Measurements from ENCODE around the gene ACADVL.
"Not testable (repeated sequence)": the region's sequence is repeated elsewhere in the genome, so short reads cannot be mapped to it uniquely, and the experiment has no call there.

The ACADVL gene

DNA sequence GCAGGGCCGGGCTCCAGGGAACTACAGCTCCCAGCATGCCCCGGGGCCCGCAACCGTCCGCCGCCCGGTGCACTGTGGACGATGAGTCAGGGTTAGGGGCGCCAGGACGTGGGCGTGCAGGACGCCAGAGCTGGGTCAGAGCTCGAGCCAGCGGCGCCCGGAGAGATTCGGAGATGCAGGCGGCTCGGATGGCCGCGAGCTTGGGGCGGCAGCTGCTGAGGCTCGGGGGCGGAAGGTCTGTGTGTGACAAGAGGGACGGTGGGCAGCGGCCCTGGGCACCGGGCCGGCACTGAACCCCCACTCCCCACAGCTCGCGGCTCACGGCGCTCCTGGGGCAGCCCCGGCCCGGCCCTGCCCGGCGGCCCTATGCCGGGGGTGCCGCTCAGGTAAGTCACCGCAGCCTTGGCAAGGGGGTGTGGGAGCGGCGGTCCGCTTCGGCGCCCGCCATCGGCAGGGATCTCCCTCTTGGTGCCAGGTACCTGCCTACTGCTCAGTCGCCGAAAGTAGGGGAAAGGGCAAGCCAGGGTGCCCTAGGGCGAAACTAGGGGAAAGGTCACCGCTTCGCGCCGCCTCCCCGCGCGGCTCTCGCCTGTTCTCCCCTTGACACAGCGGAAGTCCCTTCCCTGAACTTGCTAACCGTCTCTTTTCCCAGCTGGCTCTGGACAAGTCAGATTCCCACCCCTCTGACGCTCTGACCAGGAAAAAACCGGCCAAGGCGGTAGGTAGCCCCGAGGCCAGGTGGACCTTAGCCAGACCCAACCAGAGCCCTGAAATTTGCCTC is at the start of gene ACADVL, which contains the start of gene DLG4:
TSS of gene ACADVL (plus strand) at position 127 of the 781 bp plus-strand sequence. CDS start at position 174, 47 bp downstream.
TSS of gene DLG4 (minus strand) at position 25 of the 781 bp plus-strand sequence.
- DNase-seq = peak in 1 of 2 experiments; percentile 41

DNA sequence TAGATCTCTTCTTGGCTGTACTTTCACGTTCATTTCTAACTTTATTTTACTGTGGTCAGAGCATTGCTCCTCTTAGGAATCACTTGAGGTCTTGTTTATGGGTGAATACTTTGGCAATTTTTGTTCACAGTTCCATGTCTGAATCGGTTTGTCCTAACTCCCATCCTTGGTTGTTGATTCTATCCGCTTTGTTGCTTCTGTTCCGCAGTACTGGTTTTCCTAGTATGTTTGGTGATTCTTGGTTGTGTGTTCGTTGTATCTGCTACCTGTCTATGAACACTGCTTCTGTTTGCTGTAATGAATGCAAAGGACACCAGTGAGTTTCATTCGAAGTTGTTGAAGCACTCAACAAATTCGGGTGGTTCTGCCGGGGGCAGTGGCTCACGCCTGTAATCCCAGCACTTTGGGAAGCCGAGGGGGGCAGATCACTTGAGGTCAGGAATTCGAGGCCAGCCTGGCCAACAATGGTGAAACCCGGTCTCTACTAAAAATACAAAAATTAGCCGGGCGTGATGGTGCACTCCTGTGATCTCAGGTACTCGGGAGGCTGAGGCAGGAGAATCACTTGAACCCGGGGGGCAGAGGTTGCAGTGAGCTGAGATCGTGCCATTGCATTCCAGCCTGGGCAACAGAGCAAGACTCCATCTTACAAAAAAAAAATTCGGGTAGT is 47.1 kb upstream of the ACADVL start:
- not testable (repeated sequence) for DNase-seq

GRCh38 chr17:7173687-7174602 is 45.8 kb upstream of the ACADVL start:
- DNase-seq = peak; percentile 64 to 72

DNA sequence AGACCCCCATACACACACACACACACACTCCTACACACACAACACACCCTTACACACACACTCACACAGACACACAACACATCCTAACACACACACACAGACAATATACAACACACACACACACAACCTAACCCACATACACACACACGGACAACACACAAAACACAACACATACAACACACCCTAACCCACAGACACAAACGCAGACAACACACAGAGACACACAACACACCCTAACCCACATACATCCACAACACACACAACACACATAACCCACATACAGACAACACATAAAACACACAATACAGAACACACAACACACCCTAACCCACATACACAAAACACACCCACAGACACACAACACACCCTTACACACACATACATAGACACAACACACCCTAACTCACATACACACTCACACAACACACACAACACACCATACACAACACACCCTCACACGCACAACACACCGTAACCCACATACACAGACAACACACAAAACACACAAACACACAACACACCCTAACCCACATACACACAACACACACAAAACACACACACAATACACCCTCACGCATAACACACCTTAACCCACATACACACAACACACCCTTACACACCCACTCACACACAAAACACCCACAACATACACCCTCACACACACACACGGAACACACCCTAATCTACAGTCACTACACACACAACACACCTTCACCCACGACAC is 45.0 kb upstream of the ACADVL start:
- DNase-seq = no peak

- no peak for DNase-seq
These were observed 44.4 kb upstream of the ACADVL start for GRCh38 chr17:7175330-7175733.

DNA sequence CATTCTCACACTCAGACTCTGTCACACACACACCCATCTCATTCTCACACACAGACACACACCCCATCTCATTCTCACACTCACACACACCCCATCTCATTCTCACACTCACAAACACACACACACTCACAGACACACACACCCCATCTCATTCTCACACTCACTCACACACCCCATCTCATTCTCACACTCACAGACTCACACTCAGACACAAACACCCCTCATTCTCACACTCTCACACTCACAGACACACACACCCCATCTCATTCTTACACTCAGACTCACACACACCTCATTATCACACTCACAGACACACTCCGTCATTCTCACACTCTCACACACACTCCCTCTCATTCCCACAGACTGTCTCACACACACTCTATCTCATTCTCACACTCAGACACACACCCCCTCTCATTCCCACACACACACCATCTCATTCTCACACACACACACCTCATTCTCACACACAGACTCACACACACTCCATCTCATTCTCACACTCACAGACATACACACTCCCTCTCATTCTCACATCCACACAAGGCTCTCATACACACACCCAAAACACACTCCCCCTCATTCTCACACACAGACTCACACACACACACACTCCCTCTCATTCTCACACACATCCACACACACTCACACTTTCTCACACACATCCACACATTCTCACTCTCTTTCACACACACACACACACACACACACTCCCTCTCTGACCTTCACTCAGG is 43.5 kb upstream of the ACADVL start:
- DNase-seq = no peak

GRCh38 chr17:7176841-7177190 is 42.9 kb upstream of the ACADVL start:
- no peak for DNase-seq

DNA sequence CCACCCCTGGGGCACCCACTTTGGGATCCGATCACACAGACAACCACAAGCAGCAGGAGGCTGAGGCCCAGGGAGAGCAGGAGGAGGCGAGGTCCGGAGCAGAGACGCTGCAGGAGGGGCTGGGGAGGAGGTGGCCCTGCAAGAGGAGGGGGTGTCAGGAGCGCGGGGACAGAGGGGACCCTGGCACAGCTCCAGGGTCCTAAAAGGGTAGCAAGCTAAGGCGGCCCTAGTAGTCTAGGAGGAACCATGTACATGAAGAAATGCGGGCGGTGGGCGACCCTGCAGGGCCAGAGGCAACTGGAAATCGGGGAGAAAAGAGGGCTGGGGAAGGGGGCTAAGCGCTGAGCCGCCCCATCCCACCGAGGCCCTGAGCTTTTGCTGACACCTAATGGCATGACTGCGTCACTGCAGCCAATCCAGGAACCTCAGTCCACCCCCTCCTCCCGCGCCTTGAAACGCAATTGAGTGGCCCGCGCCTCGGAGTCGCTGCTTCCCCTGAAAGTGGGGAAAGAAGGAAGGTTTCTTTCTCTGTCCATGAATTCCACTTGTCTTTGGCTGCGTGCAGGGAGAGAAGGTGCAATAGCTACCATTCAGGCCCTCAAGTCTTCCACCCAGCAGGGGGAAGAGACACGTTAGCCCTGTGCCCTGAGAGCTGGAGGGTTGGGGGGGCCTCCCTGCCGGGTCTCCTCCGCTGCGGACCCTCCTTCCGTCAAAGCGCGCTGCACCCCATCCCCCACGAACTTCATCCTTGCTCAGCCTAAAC is 42.4 kb upstream of the ACADVL start:
- DNase-seq = peak; percentile 22 to 38

DNA sequence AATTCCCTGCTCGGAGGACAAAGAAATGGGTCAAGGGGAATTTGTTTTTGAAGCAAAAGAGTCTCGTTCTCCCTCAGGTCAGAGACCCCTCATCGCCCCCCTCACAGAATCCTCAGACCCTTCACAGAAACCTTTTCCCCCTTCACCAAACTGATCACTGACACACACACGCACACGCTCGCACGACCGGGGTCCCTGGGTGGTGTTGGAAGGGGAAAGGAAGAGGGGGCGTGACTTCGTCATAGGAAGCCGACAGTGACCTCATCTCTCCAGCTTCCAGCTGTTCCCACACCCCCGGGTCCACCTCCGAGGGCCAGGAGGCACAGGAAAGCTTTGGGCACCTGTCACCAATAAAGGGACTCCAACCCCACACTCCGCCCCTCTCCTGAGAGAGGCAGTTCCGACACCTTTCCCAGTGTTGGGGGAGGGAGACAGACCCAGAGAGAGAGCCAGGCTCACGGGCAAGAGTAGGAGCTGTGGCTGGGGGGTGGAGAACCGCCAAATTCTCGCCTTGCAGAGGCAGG is 41.7 kb upstream of the ACADVL start:
- no peak for DNase-seq

DNA sequence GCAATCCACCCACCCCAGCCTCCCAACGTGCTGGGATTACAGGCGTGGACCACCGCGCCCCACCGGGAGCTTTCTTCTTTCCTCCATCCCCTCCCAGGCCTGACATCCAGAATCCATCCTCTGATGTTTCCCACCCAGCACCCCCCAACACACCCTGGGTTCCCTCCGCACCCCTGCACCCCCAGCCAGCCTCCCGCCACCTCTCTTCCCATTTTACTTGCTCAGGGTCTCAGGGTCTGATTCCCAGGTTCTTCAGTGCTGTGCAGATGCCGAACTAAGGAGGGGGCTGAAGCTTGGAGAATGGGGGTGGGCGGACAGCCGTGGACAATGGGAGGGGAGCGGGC is 40.8 kb upstream of the ACADVL start:
- no peak for DNase-seq

- no peak for DNase-seq
These were observed 40.2 kb upstream of the ACADVL start, which contains the start of gene ASGR1 for GRCh38 chr17:7179317-7180254. Gene ASGR1 (minus strand): TSS chr17:7179370. CDS start chr17:7178563, 807 bp downstream.

GRCh38 chr17:7182101-7182500 is 37.6 kb upstream of the ACADVL start:
- DNase-seq = not testable (repeated sequence)

- DNase-seq = no peak
These were observed 36.2 kb upstream of the ACADVL start for GRCh38 chr17:7183433-7184090.

DNA sequence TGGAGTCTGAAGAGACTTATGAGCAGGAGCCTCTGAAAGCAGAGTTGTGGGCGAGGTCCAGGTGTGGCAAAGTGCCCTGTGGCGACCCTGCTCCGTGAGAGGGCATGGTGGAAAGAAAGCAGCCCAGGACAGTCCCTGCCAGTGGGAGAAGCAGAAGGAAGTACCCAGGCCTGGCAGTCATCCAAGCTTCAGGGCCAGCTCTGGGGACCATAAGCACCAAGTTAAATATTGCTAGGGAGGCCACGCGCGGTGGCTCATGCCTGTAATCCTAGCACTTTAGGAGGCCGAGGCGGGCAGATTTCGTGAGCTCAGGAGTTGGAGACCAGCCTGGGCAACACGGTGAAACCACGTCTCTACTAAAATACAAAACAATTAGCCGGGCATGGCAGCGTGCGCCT is 35.6 kb upstream of the ACADVL start:
- DNase-seq = no peak

- no peak for DNase-seq
These were observed 35.1 kb upstream of the ACADVL start for GRCh38 chr17:7184647-7185046.

GRCh38 chr17:7186241-7186640 is 33.5 kb upstream of the ACADVL start:
- DNase-seq = peak; percentile 6 to 13

GRCh38 chr17:7190276-7190917 is 29.3 kb upstream of the ACADVL start:
- no peak for DNase-seq

DNA sequence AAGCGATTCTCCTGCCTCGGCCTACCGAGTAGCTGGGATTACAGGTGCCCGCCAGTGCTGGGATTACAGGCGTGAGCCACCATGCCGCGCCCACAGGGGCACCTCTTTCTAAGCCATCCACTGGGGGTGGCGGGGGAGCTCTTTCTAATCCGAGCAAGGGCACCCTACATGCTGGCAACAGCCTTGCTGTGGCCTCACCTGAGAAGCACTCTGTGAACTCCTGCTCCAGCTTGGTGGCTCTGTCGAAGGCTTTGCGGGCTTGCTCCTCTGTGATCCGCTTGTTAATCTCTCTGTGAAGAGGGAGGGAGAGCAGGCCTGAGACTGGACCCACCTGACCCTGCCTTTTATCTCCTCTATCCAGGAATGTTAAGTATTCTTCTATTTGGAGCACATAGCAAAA is 28.7 kb upstream of the ACADVL start:
- DNase-seq = no peak
